Anterior cingulate cortex (tissue), 58 donors: Measurements from ENCODE around the gene KDM6B.
A peak's percentile ranks its signal among the peaks of the same experiment; 100 is the strongest.
"Not testable (repeated sequence)": the region's sequence is repeated elsewhere in the genome, so short reads cannot be mapped to it uniquely, and the experiment has no call there.

Experiments used
- DNase-seq, 58 donors: peaks; one replicate each; lab custom pipeline; 2025; lab: John Stamatoyannopoulos, UW

Gene KDM6B

GRCh38 chr17:7833795-7834541 lies at the start of gene KDM6B:
KDM6B (plus strand) TSS chr17:7834217; CDS start chr17:7845555, 11,338 bp downstream.
- DNase-seq, result peak in 55 of 58 donors; percentile 45 to 94 (median 85)

- DNase-seq, result no peak
These were observed 47.2 kb upstream of the KDM6B start for GRCh38 chr17:7786866-7787265.

- no peak for DNase-seq
These were observed 44.9 kb upstream of the KDM6B start for GRCh38 chr17:7789131-7789530.

DNA sequence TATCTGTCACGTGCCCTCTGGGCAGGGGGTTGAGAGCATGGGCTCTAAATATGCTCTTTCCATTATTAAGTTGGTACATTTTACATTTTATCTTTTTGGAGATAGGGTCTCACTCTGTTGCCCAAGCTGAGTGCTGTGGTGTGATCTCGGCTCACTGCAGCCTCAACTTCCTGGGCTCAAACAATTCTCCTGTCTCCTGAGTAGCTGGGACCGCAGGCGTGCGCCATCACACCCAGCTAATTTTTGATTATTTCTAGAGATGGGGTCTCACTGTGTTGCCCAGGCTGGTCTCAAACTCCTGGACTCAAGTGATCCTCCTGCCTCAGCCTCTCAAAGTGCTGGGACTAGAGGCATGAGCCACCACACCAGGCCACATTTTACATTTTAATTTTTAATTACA lies 43.9 kb upstream of the KDM6B start:
- DNase-seq, result no peak

DNA sequence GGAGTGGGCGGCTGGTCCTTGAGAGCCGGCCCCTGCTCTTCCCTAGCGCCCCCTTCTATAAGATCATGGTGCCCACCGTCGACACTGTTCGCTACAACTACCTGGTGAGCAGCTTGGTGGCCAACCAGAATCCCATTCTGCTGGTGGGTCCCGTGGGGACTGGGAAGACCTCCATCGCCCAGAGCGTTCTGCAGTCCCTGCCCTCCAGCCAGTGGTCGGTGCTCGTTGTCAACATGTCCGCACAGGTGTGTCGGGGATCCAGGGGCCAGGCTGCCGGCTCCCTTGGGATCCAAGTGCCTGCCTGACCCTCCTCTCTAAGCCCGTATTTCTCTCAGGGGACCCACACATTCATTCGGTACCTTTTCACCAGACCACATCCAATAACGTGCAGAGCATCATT lies 41.4 kb upstream of the KDM6B start:
- no peak for DNase-seq

GRCh38 chr17:7794075-7794663 lies 39.8 kb upstream of the KDM6B start:
- DNase-seq, result no peak

GRCh38 chr17:7797976-7798375 lies 36.0 kb upstream of the KDM6B start:
- DNase-seq, result no peak

DNA sequence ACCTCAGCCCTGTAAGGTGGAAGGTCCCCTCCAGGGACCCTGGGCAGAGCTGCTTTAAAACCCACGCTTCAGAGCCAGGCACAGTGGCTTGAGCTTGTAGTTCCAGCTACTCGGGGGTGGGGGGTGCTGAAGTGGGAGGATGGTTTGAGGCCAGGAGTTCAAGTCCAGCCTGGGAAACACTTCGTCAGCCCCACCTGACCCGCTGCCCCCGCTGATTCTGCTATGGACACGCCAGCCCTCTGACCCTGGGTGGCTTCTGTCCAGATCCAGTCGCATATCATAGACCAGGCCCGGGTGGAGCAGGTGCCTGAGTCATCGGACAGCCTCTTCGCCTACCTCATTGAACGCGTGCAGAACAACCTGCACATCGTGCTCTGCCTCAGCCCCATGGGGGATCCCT lies 35.2 kb upstream of the KDM6B start:
- no peak for DNase-seq

DNA sequence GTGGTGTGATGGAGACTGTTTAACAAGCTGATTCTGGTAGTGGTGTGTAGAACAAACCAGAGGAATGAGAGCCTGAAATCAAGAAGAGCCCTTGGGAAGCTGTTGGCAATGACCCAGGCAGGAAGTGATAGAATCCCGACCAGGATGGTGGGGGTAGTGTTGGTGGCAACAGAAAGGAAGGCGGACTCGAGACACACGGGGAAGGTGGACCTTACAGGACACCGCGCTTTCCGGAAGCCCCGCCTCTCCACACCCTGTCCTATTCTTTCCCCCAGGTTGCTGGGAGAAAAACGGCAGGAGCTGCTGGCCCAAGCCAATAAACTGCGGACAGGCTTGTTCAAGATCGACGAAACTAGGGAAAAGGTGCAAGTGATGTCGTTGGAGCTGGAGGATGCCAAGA lies 30.0 kb upstream of the KDM6B start:
- no peak for DNase-seq

DNA sequence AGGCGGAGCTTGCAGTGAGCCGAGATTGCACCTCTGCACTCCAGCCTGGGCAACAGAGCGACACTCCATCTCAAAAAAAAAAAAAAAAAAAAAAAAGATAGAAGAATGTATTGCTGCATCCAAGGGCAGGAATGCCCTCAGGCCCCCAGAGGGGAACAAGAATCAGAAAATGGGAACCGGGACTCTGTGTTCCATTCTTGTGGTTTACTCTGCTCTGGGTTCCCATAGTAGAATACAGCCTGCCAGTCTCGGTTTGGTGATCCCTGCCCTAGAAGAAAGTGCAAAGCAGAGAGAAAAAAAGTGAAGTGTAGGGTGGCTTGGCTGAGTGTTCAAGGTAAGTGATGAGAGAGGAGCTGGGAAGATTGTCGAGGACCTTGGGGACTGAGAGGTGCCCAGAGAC lies 27.4 kb upstream of the KDM6B start:
- DNase-seq, result no peak

DNA sequence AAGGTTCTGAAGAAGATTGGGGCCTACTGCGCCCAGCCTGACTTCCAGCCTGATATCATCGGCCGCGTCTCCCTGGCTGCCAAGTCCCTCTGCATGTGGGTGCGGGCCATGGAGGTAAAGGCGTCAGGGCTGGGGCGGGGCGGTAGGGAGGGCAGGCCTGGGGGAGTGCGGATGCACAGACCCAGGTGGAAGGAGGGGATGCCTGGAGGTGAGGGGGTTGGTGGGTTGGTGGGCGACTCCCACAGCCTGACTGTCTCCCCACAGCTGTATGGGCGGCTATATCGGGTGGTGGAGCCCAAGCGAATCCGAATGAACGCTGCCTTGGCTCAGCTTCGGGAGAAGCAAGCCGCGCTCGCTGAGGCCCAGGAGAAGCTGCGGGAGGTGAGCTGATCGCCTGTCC lies 26.8 kb upstream of the KDM6B start:
- DNase-seq, result no peak

DNA sequence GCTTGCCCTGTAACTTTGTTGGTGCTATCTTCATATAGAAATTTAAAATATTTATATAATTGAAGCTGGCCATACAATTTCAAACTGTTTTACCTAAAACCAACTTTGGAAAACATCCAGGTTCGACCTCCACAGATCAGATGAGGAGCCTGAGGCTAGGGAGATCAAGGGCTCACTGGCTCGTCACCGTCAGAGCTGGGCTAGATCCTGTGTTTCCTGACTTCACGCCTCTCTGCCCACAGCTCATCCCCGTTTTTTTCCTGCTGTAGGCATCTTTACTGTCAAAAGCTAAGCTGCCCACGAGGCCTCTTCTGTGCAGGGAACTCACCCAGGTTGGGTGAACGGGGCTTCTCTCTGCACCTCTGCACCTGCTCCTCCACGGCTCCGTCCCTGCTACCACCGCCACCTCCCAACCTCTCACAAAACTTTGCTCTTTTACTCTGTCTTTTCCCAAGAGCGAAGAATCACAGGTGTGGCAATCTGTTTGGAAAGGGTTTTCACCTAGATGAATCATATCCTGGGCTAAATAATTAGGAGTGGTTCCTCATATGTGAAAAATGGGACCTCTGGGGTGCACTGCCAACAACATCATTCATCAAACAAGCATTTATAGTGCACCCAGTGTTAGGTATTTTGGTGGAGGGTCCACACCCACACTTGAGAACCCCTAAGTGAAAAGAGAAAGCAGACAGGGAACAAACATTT lies 24.8 kb upstream of the KDM6B start:
- no peak for DNase-seq

DNA sequence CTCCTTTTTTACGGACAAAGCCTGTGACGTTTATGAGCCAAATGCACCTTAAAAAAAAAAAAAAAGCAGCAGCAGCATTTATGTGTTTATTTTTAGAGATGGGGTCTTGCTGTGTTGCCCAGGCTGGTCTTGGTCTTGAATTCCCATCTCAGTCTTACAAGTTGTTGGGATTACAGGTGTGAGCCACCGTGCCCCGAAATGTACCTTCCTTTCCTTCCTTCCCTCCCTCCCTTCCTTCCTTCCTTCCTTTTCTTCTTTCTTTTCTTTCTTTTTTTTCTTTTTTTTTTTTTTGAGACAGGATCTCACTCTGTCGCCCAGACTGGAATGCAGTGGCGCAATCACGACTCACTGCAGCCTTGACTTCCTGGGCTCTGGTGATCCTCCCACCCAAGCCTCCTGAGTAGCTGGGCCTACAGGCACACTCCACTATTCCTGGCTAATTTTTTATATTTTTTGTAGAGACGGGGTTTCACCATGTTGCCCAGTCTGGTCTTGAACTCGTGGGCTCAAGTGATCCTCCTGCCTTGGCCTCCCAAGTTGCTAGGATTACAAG lies 24.1 kb upstream of the KDM6B start:
- DNase-seq, result not testable (repeated sequence)

- DNase-seq, result no peak
These were observed 22.8 kb upstream of the KDM6B start for GRCh38 chr17:7811251-7811650.

DNA sequence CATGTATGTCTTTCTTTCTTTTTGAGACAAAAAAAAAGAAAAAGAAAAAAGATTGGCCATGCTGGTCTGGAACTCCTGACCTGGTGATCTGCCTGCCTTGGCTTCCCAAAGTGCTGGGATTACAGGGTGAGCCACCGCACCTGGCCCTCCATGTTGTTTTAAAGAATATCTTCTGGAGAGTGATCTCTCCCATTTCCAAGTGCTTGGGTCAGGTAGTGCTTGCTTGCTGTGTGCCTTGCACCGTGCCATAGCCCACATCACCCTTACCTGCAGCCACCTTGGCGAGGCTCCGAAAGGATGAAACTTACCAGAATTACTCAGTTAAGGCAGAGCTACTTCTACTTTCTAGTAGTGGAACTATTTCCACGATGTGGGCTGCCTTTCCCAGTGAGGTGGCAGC lies 19.0 kb upstream of the KDM6B start:
- no peak for DNase-seq

DNA sequence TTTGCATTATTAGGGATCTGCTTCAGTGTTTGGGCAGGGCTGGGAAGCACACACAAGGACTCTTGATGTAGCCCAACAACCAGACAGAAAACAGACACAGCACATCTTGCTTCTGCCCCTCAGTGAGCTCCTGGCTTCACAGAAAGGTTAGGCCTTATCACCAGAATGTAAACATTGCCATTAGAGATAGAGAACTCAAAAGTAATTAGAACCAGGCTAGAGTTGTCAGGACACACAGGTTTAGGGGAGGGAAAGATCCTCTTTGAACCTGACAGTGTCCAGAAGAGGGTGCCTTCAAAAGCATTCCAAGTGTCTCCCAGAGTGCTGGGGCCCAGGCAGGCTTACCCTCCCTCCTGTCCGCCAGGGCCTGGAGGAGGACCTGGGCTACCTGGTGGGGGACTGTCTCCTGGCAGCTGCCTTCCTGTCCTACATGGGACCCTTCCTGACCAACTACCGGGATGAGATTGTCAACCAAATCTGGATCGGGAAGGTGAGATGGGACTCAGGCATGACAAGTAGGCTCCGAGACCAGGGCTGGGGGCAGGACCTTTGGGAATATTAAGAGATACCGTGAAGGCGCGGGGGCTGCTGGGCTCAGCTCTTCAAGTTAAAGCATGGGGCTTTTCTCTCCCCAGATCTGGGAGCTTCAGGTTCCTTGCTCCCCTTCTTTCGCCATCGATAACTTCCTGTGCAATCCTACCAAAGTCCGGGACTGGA lies 16.9 kb upstream of the KDM6B start:
- DNase-seq, result no peak

DNA sequence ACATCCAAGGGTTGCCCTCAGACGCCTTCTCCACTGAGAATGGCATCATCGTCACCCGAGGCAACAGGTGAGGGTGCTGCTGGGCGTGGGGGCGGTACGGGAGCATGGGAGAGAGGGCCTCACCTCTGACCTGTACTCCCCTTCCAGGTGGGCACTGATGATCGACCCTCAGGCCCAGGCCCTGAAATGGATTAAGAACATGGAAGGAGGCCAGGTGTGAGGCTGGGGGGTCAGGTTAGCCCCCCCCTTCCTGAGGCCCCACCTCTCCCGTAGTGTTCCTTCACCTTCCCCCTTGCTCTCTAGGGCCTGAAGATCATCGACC lies 16.4 kb upstream of the KDM6B start:
- no peak for DNase-seq

GRCh38 chr17:7818026-7818425 lies 16.0 kb upstream of the KDM6B start:
- DNase-seq, result no peak

GRCh38 chr17:7818746-7819645 lies 15.0 kb upstream of the KDM6B start:
- DNase-seq, result no peak

DNA sequence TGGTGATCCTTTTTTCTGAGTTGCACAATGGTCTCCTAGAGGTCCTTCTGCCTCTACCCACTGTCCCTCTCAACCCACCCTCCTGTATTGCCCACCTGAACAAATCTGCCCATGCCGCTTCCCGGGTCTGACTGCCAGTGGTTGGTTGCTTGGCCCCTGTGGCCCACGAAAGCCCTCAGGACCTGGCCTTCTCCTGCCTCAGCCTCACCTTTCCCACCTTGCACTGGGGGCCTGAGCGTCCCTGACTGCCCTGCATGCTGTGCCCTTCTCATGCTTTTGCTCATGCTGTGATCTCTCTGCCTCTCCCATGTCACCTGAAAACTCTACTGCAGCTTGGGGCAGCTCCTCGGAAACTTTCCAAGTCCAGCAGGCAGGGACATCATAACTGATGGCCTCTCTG lies 13.8 kb upstream of the KDM6B start:
- no peak for DNase-seq
